NCI-H2029 (cell line): Measurements from ENCODE around the gene ARHGEF7.
"Not testable (repeated sequence)": the region's sequence is repeated elsewhere in the genome, so short reads cannot be mapped to it uniquely, and the experiment has no call there.

ENCODE experiments used
- DNase-seq: peaks from one replicate; lab custom pipeline; 2025; lab: John Stamatoyannopoulos, UW

The ARHGEF7 gene

DNA sequence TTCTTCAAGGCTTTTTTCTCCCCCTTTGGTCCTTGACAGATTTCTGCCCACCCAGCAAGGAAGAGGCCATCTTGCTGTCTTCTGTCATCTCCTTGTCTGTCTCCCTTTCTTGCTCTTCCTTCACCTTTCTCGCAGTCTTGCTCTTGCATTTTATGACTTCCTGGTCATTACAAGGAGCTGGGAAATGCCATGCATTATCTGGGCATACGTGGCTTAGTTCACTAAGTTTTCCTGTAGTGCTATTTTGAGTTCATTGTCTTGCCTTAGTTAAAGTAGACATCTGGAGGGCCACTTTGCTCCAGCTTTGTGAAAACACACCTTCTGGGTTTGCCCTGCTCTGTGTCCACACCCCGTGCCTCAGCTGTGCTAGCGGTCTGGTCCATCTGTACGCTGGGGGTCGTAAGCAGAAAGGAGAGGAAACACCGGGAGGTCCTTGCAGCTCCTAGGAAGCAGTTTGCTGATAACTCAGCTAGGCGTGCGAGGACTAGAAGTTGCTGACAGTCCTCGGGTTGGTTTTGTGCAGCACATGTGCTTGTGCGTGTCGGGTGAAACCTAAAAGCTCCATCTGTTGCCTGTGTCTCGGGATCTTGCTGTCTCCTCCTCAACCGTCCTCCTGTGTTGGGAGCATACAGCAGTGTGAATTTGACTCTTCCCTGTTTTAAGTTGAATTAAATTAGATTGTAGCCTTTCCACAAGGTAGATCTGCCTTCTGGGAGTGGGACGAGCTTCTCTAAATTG lies 59.4 kb downstream of the ARHGEF7 start:
- DNase-seq: no peak

- no peak for DNase-seq
These were observed 60.3 kb downstream of the ARHGEF7 start for GRCh38 chr13:111175372-111175771.

GRCh38 chr13:111175935-111176334 lies 60.8 kb downstream of the ARHGEF7 start:
- DNase-seq: no peak

DNA sequence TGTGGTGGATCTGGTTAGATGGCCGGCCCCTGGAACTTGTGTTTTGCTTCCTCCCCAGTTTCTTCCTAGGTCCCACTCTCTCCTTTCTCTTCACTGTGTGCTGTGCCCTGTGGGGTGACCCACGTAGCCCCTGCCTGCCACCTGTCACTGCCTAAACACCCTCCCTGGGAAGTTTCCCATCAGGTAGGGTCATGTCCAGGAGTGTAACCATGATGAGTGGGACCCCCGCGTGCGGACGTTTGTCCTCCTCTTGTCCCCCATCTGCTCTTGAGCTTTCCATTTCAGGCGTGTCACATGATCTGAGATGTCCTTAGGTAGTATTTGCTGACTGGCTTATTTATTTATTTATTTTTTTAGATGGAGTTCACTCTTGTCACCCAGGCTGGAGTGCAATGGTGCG lies 61.3 kb downstream of the ARHGEF7 start:
- DNase-seq: no peak

DNA sequence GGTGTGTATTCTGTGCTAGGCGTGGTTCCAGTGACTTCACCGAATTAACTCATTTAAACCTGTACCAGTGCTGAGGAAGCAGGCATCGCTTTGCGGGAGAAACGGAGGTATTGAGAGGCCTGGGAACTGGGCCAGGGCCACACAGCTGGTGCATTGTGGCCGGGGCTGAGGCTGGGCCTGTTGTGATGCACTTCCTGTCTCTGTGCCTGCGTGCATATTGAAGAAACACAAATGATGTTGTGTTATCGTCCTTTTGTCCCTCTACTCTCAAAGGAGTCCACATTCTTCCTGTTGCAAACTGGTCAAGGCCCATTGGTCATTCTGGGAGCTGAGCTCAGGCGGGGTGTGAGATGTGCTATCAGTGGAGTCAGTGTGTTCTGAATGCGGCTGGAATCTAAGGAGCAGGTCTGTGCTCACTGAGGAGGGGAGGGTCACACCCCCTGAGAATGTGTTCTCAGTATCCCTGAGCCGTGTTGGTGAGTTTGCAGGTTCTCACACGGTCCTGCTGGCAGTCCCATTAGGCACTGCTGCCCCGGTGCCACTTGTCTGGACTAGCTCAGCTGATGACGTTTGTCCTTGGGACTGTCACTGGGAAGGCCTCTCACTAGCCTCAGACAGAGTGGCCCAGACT lies 62.1 kb downstream of the ARHGEF7 start:
- DNase-seq: peak; percentile 96

GRCh38 chr13:111177921-111178320 lies 62.8 kb downstream of the ARHGEF7 start:
- DNase-seq: no peak

DNA sequence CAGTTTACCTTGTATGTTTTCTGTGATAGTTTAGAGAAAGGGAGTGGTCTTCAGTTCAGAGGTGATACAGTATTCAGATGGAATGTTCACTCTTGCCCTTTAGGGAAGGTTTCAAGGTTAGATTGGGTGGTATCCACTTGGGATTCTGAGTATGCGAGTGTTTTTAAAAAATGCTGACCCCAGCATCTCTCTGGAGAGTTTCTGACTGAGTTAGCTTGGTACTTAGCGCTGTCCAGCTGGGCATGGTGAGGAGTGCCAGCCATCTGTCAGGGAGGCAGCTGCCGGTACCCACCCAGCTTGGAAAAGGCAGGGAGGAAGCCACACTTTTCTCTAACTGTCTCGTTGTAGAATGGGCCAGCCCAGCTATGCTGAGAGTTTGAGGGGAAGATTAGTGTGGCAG lies 63.3 kb downstream of the ARHGEF7 start:
- DNase-seq: no peak

DNA sequence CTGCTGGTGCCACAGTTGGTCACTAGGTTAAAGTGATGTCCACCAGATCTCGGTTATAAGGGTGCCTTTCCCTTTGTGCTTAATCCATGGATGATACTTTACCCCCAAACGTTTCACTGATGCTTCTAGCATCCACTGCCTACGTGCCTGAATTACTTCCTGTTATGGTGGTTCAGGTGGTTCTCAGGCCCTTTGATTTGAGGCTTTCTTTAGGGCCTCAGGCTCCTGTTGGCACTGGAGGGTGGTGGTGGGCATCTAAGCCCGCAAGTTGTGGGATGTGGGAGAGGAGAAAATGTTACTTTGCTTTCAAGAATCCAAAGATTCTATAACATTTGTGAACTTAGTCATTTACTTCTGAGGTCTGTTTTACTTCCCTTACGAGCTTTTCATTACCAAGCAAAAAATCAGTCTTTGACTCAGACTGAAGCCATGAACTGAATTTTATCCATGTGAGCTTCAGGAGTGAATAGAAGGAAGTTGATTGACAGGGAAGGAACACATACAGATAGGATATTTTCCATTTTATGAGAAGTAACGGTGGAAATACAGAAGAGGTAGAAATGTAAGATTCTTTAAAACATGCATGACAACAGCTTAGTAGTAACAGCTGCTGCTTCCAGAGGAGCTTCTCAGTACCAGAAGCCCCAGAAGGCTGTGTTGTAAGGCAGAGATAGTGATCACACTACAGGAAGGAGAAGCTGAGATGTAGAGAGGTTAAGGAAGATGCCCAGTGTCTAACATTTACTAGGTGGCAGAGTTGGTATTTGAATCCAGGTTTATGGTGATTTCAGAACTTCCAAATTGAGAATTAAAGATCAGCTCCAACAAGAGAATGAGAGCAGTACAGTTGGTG lies 65.0 kb downstream of the ARHGEF7 start:
- no peak for DNase-seq

- no peak for DNase-seq
These were observed 66.9 kb downstream of the ARHGEF7 start for GRCh38 chr13:111181977-111182376.

DNA sequence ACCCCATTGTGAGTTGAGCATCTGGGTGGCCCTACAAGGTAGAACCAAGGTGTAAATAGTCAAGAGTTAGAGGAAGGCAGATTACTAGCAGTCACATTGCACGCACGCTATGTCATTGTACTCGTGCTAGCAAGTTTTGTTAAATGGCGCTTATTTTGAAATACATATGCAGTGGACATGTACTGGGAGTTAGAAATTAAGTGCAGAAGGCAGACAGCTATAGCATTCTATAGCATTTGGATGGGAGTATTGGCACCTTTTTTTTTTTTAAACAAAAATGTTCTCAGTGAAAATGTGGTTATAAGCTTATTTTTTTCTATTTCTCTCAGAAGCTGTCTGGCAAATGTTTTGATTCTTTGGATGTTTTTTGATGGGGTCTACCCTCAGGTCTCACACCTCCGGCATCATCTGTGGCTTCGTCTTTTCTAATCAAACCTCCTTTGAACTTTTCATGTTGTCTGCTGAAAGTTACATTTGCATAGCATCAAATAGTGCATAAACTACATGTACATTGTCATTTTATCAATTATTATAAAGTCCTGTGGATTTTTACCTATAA lies 68.1 kb downstream of the ARHGEF7 start:
- no peak for DNase-seq

- no peak for DNase-seq
These were observed 68.8 kb downstream of the ARHGEF7 start for GRCh38 chr13:111183959-111184358.

DNA sequence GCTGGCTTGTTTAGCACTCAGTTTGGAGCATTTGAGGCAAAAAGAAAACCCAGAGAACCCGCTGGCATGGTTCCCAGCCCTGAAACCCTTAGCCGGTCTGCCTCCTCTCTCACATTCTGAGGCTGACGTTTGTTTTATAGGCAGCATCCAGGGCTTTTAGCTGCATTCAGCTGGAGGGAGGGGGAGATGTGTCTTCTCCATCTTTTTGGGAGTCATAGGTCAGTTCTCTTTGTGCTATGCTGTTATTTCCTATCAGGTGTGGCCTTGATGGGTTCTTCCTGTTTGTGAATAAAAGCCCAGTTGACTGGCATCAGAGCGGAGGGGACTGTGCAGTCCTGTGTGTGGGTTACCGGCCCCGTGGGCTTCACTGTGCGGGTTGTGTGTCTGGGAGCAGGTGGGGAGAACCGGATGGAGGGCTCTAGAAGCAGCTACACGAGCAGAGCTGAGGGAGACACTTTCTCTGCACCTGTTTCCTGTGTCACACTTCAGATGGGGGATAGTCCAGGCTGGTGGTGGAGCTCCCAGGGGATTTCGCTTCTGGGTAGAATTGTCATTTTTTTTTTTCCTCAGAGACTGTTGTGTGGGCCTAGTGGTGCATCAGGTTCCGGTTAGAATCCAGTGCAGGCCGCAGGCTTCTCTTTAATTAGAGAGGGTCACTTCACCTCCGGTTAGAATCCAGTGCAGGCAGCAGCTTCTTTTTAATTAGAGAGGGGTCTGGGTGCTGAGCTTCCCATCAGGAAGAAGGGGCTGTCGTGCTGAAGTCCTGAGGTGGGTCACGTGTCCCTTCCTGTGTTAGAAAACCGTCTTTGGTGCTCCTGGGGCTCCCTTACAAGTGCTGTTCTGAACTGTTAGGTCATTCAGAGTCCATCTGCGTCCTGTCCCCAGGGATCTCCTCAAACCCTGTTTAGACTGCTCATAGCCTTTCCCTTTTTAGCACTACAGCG lies 69.6 kb downstream of the ARHGEF7 start:
- DNase-seq: peak; percentile 15

DNA sequence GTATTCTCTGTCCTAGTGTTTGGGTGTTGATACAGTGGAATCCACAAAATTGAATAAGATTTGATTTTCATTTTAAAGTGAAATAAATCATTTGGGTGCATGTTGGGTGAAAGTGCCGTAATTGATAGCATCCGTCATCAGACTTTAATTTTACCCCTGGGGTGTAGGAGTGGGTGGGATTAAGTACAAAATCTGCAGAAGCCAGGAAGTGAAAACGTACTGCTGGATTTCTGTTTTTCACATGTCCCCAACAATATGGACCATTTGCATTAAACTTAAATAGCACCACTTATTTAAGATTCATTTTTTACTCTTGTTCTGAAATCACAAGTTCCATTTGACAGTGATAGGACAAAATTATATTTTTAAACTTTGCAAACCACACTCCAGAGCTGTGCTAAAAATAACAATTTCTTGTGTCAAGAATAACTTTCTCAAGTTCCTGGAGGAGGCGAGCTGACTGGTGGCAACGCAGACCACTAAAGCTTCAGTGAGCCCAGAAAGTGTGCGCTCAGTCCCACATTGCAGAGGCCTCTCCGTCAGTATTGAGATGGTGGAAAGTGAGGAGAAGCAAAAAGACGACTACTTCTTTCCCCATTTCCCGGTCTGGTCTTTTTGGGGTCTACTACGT lies 71.3 kb downstream of the ARHGEF7 start:
- no peak for DNase-seq

DNA sequence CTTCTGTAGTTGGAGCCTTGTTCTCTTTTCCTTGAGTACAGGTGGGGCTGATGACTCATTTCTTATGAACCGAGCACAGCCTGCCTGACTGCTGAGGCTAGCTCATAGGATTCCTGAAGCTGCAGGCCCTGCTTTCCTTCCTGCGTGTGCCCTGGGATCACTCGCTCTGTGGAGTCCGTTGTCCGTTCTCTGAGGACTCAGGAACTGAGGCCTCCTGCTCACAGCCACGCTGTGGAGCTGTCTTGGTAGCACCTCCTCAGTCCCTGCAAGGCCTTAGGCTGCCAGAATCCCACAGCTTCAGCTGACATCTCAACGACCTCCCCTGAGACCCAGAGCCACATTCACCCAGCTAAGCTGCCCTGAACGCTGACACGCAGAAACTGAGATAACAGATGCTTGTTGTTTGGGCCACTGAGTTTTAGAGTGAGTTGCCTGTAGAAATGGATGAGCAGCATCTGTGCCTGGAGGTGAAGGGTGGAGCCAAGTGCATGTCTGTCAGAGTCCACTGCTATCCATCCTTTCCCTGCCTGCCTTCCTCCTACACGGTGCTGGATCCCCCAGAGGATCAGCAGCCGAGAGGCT lies 72.9 kb downstream of the ARHGEF7 start:
- no peak for DNase-seq

- DNase-seq: not testable (repeated sequence)
These were observed 74.0 kb downstream of the ARHGEF7 start for GRCh38 chr13:111189064-111189505.

- not testable (repeated sequence) for DNase-seq
These were observed 74.4 kb downstream of the ARHGEF7 start for GRCh38 chr13:111189516-111189915.

DNA sequence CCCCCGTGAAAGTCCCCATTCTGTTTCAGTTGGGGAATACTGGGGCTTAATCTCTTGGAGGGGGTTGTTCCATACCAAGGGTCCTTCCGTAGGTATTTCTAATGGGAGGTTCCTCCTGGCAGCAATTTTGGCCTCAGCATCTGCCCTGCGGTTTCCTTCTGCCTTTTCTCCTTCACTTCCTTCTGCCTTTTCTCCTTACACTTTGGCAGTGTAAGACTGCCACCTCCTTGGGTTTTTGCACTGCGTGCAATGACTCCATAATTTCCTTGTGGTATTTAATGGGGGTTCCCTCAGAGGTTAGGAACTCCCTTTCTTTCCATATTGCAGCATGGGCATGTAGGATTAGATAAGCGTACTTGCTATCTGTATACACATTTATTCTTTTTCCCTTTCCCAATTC lies 78.1 kb downstream of the ARHGEF7 start:
- not testable (repeated sequence) for DNase-seq

DNA sequence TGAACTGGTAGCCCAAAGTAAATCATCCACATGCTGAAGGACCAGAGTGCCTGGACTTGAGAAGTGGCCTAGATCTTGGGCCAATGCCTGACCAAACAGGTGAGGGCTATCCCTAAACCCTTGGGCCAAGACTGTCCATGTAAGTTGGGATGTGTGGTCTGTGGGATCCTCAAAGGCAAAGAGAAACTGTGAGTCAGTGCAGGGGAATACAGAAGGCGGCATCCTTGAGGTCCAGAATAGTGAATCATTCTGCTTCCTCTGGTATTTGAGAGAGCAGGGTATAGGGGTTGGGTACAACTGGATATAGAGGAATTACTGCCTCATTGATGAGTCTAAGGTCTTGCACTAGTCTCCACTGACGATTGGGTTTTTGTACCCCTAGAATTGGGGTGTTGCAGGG lies 79.5 kb downstream of the ARHGEF7 start:
- not testable (repeated sequence) for DNase-seq

GRCh38 chr13:111198732-111199378 lies 83.7 kb downstream of the ARHGEF7 start:
- DNase-seq: not testable (repeated sequence)
